Measurements from ENCODE around the gene KIF17.
A peak's percentile ranks its signal among the peaks of the same experiment; 100 is the strongest.

The KIF17 gene

GRCh38 chr1:20728371-20729154 is 10.8 kb upstream of the KIF17 start:
- TF ChIP-seq, protein P1, sequence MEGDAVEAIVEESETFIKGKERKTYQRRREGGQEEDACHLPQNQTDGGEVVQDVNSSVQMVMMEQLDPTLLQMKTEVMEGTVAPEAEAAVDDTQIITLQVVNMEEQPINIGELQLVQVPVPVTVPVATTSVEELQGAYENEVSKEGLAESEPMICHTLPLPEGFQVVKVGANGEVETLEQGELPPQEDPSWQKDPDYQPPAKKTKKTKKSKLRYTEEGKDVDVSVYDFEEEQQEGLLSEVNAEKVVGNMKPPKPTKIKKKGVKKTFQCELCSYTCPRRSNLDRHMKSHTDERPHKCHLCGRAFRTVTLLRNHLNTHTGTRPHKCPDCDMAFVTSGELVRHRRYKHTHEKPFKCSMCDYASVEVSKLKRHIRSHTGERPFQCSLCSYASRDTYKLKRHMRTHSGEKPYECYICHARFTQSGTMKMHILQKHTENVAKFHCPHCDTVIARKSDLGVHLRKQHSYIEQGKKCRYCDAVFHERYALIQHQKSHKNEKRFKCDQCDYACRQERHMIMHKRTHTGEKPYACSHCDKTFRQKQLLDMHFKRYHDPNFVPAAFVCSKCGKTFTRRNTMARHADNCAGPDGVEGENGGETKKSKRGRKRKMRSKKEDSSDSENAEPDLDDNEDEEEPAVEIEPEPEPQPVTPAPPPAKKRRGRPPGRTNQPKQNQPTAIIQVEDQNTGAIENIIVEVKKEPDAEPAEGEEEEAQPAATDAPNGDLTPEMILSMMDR (IDR thresholded peaks at IDR 0.05; ENCODE audit: borderline replicate concordance, control extremely low read depth, extremely low read depth, insufficient read depth, missing control alignments), result no peak
- in situ Hi-C loops (cut with MboI; ENCODE audit: low sequenced_read_pairs, unreplicated experiment), result no loop called here
- DNase-seq (ENCODE audit: low spot score), result peak; percentile 17

- peak; percentile 39 for DNase-seq (ENCODE audit: low spot score)
- TF ChIP-seq, protein P1 (IDR thresholded peaks at IDR 0.05; ENCODE audit: borderline replicate concordance, control extremely low read depth, extremely low read depth, insufficient read depth, missing control alignments), result peak; percentile 24
- in situ Hi-C loops (cut with MboI; ENCODE audit: low sequenced_read_pairs, unreplicated experiment), result no loop called here
Observed at GRCh38 chr1:20727746-20728316, 10.0 kb upstream of the KIF17 start.

GRCh38 chr1:20726932-20727745 is 9.3 kb upstream of the KIF17 start:
- TF ChIP-seq, protein P1 (IDR thresholded peaks at IDR 0.05; ENCODE audit: borderline replicate concordance, control extremely low read depth, extremely low read depth, insufficient read depth, missing control alignments), result no peak
- in situ Hi-C loops (cut with MboI; ENCODE audit: low sequenced_read_pairs, unreplicated experiment), result no loop called here

GRCh38 chr1:20726118-20726911 is 8.5 kb upstream of the KIF17 start:
- DNase-seq (ENCODE audit: low spot score), result no peak
- in situ Hi-C loops (cut with MboI; ENCODE audit: low sequenced_read_pairs, unreplicated experiment), result no loop called here
- TF ChIP-seq, protein P1 (IDR thresholded peaks at IDR 0.05; ENCODE audit: borderline replicate concordance, control extremely low read depth, extremely low read depth, insufficient read depth, missing control alignments), result no peak

More at GRCh38 chr1:20726932-20727745, 9.3 kb upstream of the KIF17 start:
- no peak for DNase-seq (ENCODE audit: low spot score)

- DNase-seq (ENCODE audit: low spot score), result no peak
- TF ChIP-seq, protein P1 (IDR thresholded peaks at IDR 0.05; ENCODE audit: borderline replicate concordance, control extremely low read depth, extremely low read depth, insufficient read depth, missing control alignments), result no peak
- in situ Hi-C loops (cut with MboI; ENCODE audit: low sequenced_read_pairs, unreplicated experiment), result no loop called here
Observed at GRCh38 chr1:20725189-20726117, 7.6 kb upstream of the KIF17 start.

Measured in GM13976 (cell line).